HUES6 (cell line): ENCODE measurements around the gene RNU7-1.

Source experiments
- H3K27ac ChIP-seq: 2 replicates; pipeline ENCODE4 v1.7.0; 2013; ENCODE audit warnings: low read depth, mild to moderate bottlenecking, low read length, inconsistent platforms
- H3K27me3 ChIP-seq: 2 replicates; pipeline ENCODE4 v1.6.1; 2013; ENCODE audit warnings: low read length; ENCODE audit not compliant: control insufficient read depth, insufficient read depth
- H3K36me3 ChIP-seq: 2 replicates; pipeline ENCODE4 v1.6.1; 2013; ENCODE audit warnings: low read length; ENCODE audit not compliant: control insufficient read depth, insufficient read depth
- H3K4me1 ChIP-seq: 2 replicates; pipeline ENCODE4 v1.6.1; 2013; ENCODE audit warnings: low read length; ENCODE audit not compliant: control insufficient read depth, insufficient read depth
- H3K4me3 ChIP-seq: 2 replicates; pipeline ENCODE4 v1.5.1; 2013; ENCODE audit warnings: low read depth, low read length
- H3K9ac ChIP-seq: one replicate; pipeline ENCODE4 v1.6.1; 2013; ENCODE audit warnings: mild to moderate bottlenecking, low read length
- H3K9me3 ChIP-seq: 2 replicates; pipeline ENCODE4 v1.6.1; 2013; ENCODE audit warnings: low read depth, low read length; ENCODE audit not compliant: control insufficient read depth, insufficient read depth

Gene RNU7-1

DNA sequence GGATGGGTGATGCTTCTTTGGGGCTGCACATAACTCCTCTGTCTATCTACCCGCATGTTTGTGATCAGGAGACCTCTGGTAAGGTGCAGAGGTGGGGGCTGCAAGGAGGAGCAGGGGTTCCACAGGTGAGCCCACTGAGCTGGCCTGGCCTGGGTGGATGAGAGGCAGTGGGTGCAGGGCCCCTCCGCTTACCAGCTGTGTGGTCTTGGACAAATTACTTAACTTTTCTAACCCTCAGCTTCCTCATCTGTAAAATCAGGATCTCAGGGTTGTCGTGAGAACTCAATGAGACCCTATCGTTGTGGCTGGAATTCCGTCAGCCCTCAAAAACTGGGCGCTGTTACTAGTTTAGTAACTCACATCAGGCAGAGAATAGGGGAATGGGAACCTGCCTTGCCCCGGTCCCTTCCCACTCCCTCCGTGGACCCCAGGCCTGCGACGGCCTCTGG is 15.0 kb downstream of the RNU7-1 start:
- H3K36me3 ChIP-seq, result no peaks in the 10 kb centered on the region
- H3K4me3 ChIP-seq, result no peak overlapping the region
- no peaks in the 10 kb centered on the region for H3K9me3 ChIP-seq
- H3K4me1 ChIP-seq, result peaks cover 24% of the 10 kb centered on the region
- H3K9ac ChIP-seq, result peak overlapping the region; percentile 10
- H3K27ac ChIP-seq, result no peak overlapping the region
- no peaks in the 10 kb centered on the region for H3K27me3 ChIP-seq

DNA sequence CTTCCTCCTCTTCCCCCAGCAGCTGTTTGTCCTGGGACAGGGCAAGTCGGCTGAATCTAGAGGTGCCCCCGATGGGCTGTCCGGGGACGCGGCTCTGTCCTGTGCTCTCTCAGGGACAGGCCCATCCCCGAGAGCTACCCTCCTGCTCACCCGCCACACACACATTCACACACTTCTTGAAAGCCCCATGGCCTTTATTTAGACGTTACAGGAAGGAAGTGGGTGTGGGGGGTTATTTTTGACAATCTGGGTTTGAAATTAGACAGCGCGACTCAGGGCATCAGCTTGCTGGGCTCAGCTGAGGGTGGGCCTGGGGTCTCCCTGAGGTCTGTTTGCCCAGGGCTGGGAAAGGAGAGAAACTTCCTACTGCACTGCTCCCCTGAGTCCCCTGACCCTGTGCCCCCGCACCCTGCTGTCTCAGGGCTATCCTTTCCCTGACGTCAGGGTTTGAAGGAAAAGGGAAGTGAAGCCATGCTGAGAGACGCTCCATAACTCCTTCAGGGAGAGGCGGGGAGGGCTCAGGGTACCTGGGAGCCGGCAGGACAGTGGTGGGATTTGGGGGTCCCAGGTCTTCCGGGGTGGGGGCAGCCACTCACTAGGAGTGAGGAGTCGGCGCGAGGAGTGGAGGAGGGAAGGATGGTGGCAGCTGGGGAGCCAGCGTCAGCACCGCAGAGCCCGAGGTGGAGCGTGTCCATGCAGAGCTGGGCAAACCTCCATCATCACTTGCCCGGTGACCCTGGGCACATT is 15.6 kb downstream of the RNU7-1 start:
- Histone ChIP-seq H3K27ac (no peak overlapping the region), H3K9ac (no peak overlapping the region), H3K9me3 (no peaks in the 10 kb centered on the region), H3K27me3 (no peaks in the 10 kb centered on the region), H3K4me1 (peaks cover 25% of the 10 kb centered on the region), H3K4me3 (no peak overlapping the region), H3K36me3 (peaks cover 1% of the 10 kb centered on the region; the same call in 1 of the 2 replicates)

GRCh38 chr12:6959805-6960592 is 16.4 kb downstream of the RNU7-1 start:
- H3K4me1 ChIP-seq, result peaks cover 32% of the 10 kb centered on the region
- H3K27ac ChIP-seq, result no peak overlapping the region
- H3K27me3 ChIP-seq, result no peaks in the 10 kb centered on the region

DNA sequence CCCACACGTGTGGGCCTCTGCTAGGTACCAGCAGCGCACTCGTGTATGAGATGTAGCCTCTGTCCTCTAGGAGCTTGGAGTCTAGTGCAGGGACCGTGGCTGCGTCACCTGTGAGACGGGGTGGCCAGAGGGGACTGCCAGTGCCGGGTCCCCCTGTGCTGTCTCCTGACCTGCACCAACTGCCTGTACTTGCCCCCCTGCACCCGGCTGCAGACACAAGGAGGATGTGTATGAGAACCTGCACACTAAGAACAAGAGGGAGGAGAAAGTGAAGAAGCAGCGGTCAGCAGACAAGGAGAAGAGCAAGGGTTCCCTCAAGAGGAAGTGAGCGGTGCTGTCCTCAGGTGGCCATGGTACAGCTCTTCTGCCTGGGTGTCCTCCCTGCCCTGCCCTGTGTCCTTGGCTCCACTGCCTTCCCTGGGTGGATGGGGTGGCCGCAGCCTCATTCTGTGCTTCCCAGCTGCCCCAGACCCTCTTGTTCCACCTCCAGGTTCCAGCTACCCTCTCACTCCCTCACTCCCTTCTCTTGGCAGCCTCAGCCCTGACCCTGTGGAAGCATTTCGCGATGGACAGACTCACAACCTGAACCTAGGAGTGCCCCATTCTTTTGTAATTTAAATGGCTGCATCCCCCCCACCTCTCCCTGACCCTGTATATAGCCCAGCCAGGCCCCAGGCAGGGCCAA is 17.1 kb downstream of the RNU7-1 start:
- peaks cover 15% of the 10 kb centered on the region for H3K36me3 ChIP-seq
- H3K9ac ChIP-seq, result peak overlapping the region; percentile 83
- H3K4me3 ChIP-seq, result peak overlapping the region; percentile 74
- H3K27ac ChIP-seq, result peak overlapping the region; percentile 77; the same call in 1 of the 2 replicates
- no peaks in the 10 kb centered on the region for H3K9me3 ChIP-seq
- peaks cover 32% of the 10 kb centered on the region for H3K4me1 ChIP-seq
- no peaks in the 10 kb centered on the region for H3K27me3 ChIP-seq

More at GRCh38 chr12:6959805-6960592, 16.4 kb downstream of the RNU7-1 start:
- peaks cover 9% of the 10 kb centered on the region; the same call in 1 of the 2 replicates for H3K36me3 ChIP-seq
- H3K9ac ChIP-seq, result no peak overlapping the region
- no peaks in the 10 kb centered on the region for H3K9me3 ChIP-seq
- no peak overlapping the region for H3K4me3 ChIP-seq

DNA sequence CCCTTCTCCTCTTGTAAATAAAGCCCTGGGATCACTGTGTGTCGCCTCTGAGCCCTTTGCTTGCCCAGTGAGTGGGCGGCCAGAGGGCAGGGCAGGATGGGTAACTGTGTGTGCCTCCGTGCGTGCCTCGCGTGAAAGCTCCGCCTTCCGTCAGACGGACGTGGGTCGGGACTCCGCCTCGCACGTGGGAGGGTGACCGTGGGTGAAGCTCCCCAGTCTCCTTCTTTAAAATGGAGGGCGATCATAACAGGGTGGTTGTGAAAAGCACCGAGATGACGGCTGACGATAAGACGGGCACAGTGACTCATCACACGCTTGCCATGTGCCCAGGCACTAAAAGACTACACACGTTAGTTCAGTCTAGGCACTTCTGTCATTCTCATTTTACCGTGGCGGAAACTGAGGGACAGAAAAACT is 17.7 kb downstream of the RNU7-1 start:
- peaks cover 21% of the 10 kb centered on the region for H3K36me3 ChIP-seq
- peak overlapping the region; percentile 74 for H3K4me3 ChIP-seq
- H3K9ac ChIP-seq, result peak overlapping the region; percentile 83
- peaks cover 32% of the 10 kb centered on the region for H3K4me1 ChIP-seq
- H3K27me3 ChIP-seq, result no peaks in the 10 kb centered on the region
- no peaks in the 10 kb centered on the region for H3K9me3 ChIP-seq
- H3K27ac ChIP-seq, result peak overlapping the region; percentile 77

GRCh38 chr12:6961695-6962284 is 18.2 kb downstream of the RNU7-1 start:
- Histone ChIP-seq H3K27ac (peak overlapping the region; percentile 77), H3K9me3 (no peaks in the 10 kb centered on the region), H3K36me3 (peaks cover 25% of the 10 kb centered on the region), H3K4me1 (peaks cover 32% of the 10 kb centered on the region), H3K4me3 (peak overlapping the region; percentile 74), H3K9ac (peak overlapping the region; percentile 83), H3K27me3 (no peaks in the 10 kb centered on the region)

GRCh38 chr12:6962285-6963015 is 18.8 kb downstream of the RNU7-1 start:
- H3K36me3 ChIP-seq, result peaks cover 32% of the 10 kb centered on the region
- peak overlapping the region; percentile 77 for H3K27ac ChIP-seq
- H3K27me3 ChIP-seq, result no peaks in the 10 kb centered on the region
- H3K9ac ChIP-seq, result peak overlapping the region; percentile 83
- peak overlapping the region; percentile 74 for H3K4me3 ChIP-seq
- peaks cover 32% of the 10 kb centered on the region for H3K4me1 ChIP-seq
- no peaks in the 10 kb centered on the region for H3K9me3 ChIP-seq

GRCh38 chr12:6963016-6963731 is 19.6 kb downstream of the RNU7-1 start:
- Histone ChIP-seq H3K9ac (peak overlapping the region; percentile 83), H3K27me3 (no peaks in the 10 kb centered on the region), H3K4me1 (peaks cover 32% of the 10 kb centered on the region), H3K36me3 (peaks cover 39% of the 10 kb centered on the region), H3K4me3 (peak overlapping the region; percentile 74), H3K27ac (peak overlapping the region; percentile 77), H3K9me3 (no peaks in the 10 kb centered on the region)

DNA sequence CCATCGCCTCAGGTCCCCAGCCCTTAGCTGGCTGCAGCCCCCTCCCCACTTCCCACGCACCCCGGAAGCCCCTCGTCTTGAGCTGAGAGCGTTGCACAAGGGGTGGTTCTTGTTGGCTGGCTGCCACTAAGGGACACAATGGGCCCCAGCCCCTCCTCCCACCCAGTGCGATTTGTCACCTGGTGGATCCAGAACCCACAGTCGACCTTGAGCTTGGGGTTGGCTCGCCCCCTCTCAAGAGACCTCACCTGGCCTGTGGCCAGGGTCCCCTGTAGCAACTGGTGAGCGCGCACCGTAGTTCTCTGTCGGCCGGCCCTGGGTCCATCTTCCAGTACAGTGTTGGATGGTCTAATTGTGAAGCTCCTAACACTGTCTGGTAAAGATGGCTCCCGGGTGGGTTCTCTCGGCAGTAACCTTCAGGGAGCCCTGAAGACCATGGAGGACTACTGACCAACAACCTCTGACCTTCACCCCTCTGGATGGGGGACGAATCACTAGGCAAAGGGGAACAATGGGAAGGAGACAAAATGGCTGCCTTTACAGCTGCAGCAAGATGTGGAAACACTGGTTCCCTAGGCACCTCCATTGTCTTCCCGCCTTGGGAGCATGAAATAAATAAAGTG is 20.3 kb downstream of the RNU7-1 start:
- H3K27ac ChIP-seq, result peak overlapping the region; percentile 68
- H3K36me3 ChIP-seq, result peaks cover 46% of the 10 kb centered on the region
- peak overlapping the region; percentile 74 for H3K4me3 ChIP-seq
- H3K9me3 ChIP-seq, result no peaks in the 10 kb centered on the region
- peaks cover 33% of the 10 kb centered on the region for H3K4me1 ChIP-seq
- no peaks in the 10 kb centered on the region for H3K27me3 ChIP-seq
- H3K9ac ChIP-seq, result peak overlapping the region; percentile 71
